ENCODE measurements around the gene SRGAP2B.
"Not testable (repeated sequence)": the region's sequence is repeated elsewhere in the genome, so short reads cannot be mapped to it uniquely, and the experiment has no call there.

- TF ChIP-seq CTCF (conservative IDR thresholded peaks at IDR 0.05; ENCODE audit: low read length); EZH2phosphoT487 (IDR thresholded peaks at IDR 0.05; ENCODE audit: borderline replicate concordance): not testable (repeated sequence)
These were observed 94.9 kb downstream of the SRGAP2B start for GRCh38 chr1:145000074-145000742.
